Tibial artery (tissue), 4 donors: ENCODE results near the gene RABGAP1L.
A peak's percentile ranks its signal among the peaks of the same experiment; 100 is the strongest.

Experiments used
- DNase-seq, 2 donors: peaks; one replicate each; pipeline ENCODE4 v3.0.0-alpha.2; 2019
- H3K27ac ChIP-seq, 2 donors: fragments of 200-600 bp; sonication (generic) in 1 of 2; 1 replicate in 1 of 2; 2 replicates in 1 of 2; pipeline ENCODE4 v1.5.1; 2018 to 2019; ENCODE audit warnings: mild to moderate bottlenecking in 1 of 2
- H3K27me3 ChIP-seq, 2 donors: fragments of 200-600 bp; sonication (generic) in 1 of 2; one replicate each; pipeline versions ENCODE4 v1.5.1 to v1.6.0; 2016 to 2019
- H3K36me3 ChIP-seq, 3 donors: fragments of 200-600 bp; sonication (generic) in 2 of 3; one replicate each; pipeline ENCODE4 v1.5.1; 2016 to 2019; ENCODE audit warnings: mild to moderate bottlenecking in 2 of 3
- H3K4me1 ChIP-seq, 4 donors: fragments of 200-600 bp; sonication (generic) in 2 of 4; 1 replicate in 3 of 4; 2 replicates in 1 of 4; pipeline ENCODE4 v1.5.1; 2016 to 2019
- H3K4me3 ChIP-seq, 2 donors: fragments of 200-600 bp; sonication (generic) in 1 of 2; 1 replicate in 1 of 2; 2 replicates in 1 of 2; pipeline ENCODE4 v1.5.1; 2018 to 2019; ENCODE audit warnings: mild to moderate bottlenecking in 2 of 2
- H3K9me3 ChIP-seq, 3 donors: fragments of 200-600 bp; sonication (generic) in 1 of 3; one replicate each; pipeline ENCODE4 v1.5.1; 2016 to 2019
- CTCF ChIP-seq, 2 experiments: fragments of 200-600 bp in 1 of 2; fragments of 450-650 bp in 1 of 2; IDR thresholded peaks; one replicate each; pipeline ENCODE4 v1.5.1; 2017 to 2019; ENCODE audit warnings: antibody characterized with exemption in 2 of 2, mild to moderate bottlenecking in 1 of 2, moderate library complexity in 1 of 2
- intact Hi-C: fragments of 100-400 bp; cut with DNase I; formaldehyde crosslinking; loops from one replicate; pipeline ENCODE4 v1.15.0; 2023; ENCODE audit warnings: low total_unique reads

The RABGAP1L gene

GRCh38 chr1:174258148-174258550, 98.8 kb downstream of the RABGAP1L start:
- peak; percentile 31 to 39 for TF ChIP-seq CTCF (IDR thresholded peaks at IDR 0.05)
- H3K27ac ChIP-seq, result no peak overlapping the region
- no peaks in the 10 kb centered on the region for H3K27me3 ChIP-seq
- H3K4me1 ChIP-seq, result no peaks in the 10 kb centered on the region
- no peak overlapping the region for H3K4me3 ChIP-seq
- no peak for DNase-seq
- no peaks in the 10 kb centered on the region for H3K9me3 ChIP-seq
- peaks cover 0 to 7% (median 0%) of the 10 kb centered on the region in 3 donors for H3K36me3 ChIP-seq
- intact Hi-C loops, result no loop called here

GRCh38 chr1:174262349-174263241, 103.3 kb downstream of the RABGAP1L start:
- Histone ChIP-seq H3K4me1 (no peaks in the 10 kb centered on the region), H3K27ac (no peak overlapping the region), H3K36me3 (no peaks in the 10 kb centered on the region), H3K4me3 (no peak overlapping the region), H3K9me3 (no peaks in the 10 kb centered on the region), H3K27me3 (no peaks in the 10 kb centered on the region)
- peak; percentile 37 to 49 for TF ChIP-seq CTCF (IDR thresholded peaks at IDR 0.05)
- DNase-seq, result no peak
- intact Hi-C loops, result loop anchor here (5.0 kb wide), 1 partner anchor 480 kb away; no protein-coding TSS in a partner anchor

- no peak for TF ChIP-seq CTCF (IDR thresholded peaks at IDR 0.05)
- H3K27me3 ChIP-seq, result no peaks in the 10 kb centered on the region
- H3K4me1 ChIP-seq, result no peaks in the 10 kb centered on the region
- peaks cover 0 to 7% (median 5%) of the 10 kb centered on the region in 3 donors for H3K36me3 ChIP-seq
- no peak overlapping the region for H3K4me3 ChIP-seq
- H3K27ac ChIP-seq, result no peak overlapping the region
- intact Hi-C loops, result no loop called here
- no peaks in the 10 kb centered on the region for H3K9me3 ChIP-seq
- no peak for DNase-seq
These were observed 106.0 kb downstream of the RABGAP1L start for GRCh38 chr1:174265282-174265681.

- no peaks in the 10 kb centered on the region for H3K4me1 ChIP-seq
- H3K9me3 ChIP-seq, result no peaks in the 10 kb centered on the region
- H3K36me3 ChIP-seq, result peaks cover 0 to 7% (median 5%) of the 10 kb centered on the region in 3 donors
- intact Hi-C loops, result no loop called here
- H3K27me3 ChIP-seq, result no peaks in the 10 kb centered on the region
- H3K4me3 ChIP-seq, result no peak overlapping the region
- DNase-seq, result no peak
- TF ChIP-seq CTCF (IDR thresholded peaks at IDR 0.05), result no peak
- no peak overlapping the region for H3K27ac ChIP-seq
These were observed 107.2 kb downstream of the RABGAP1L start for GRCh38 chr1:174266476-174266875.

GRCh38 chr1:174266991-174267612, 107.8 kb downstream of the RABGAP1L start:
- Histone ChIP-seq H3K4me3 (no peak overlapping the region), H3K27me3 (no peaks in the 10 kb centered on the region), H3K9me3 (no peaks in the 10 kb centered on the region), H3K4me1 (no peaks in the 10 kb centered on the region), H3K27ac (no peak overlapping the region), H3K36me3 (peaks cover 0 to 7% (median 5%) of the 10 kb centered on the region in 3 donors)
- DNase-seq, result no peak
- no peak for TF ChIP-seq CTCF (IDR thresholded peaks at IDR 0.05)
- intact Hi-C loops, result no loop called here
